NCI-H2171 treated with DMSO at 0.1 percent for 48 hours (cell line): ENCODE data around the gene OR11A1.
A peak's percentile ranks its signal among the peaks of the same experiment; 100 is the strongest.

Experiments
- DNase-seq: peaks from one replicate; lab custom pipeline; 2025; lab: John Stamatoyannopoulos, UW

The OR11A1 gene

GRCh38 chr6:29456971-29457370 lies at the start of gene OR11A1, which contains the start of gene OR2H1:
OR11A1 (minus strand) TSS chr6:29457071; CDS start chr6:29427641, 29,430 bp downstream.
OR2H1 (plus strand) TSS chr6:29457155; CDS start chr6:29461770, 4,615 bp downstream.
- DNase-seq = no peak

GRCh38 chr6:29506446-29507067 lies 49.7 kb upstream of the OR11A1 start:
- DNase-seq = no peak

- DNase-seq = no peak
Measured at GRCh38 chr6:29505808-29506207, 48.9 kb upstream of the OR11A1 start.

GRCh38 chr6:29504961-29505360 lies 48.1 kb upstream of the OR11A1 start:
- DNase-seq = no peak

- no peak for DNase-seq
Measured at GRCh38 chr6:29502597-29502996, 45.7 kb upstream of the OR11A1 start.

- no peak for DNase-seq
Measured at GRCh38 chr6:29502181-29502580, 45.3 kb upstream of the OR11A1 start.

- no peak for DNase-seq
Measured at GRCh38 chr6:29501106-29501505, 44.2 kb upstream of the OR11A1 start.

GRCh38 chr6:29500594-29500993 lies 43.7 kb upstream of the OR11A1 start:
- no peak for DNase-seq

GRCh38 chr6:29499704-29500103 lies 42.8 kb upstream of the OR11A1 start:
- DNase-seq = no peak

- no peak for DNase-seq
Measured at GRCh38 chr6:29496961-29497360, 40.1 kb upstream of the OR11A1 start.

- peak; percentile 21 for DNase-seq
Measured at GRCh38 chr6:29495571-29495970, 38.7 kb upstream of the OR11A1 start.

- DNase-seq = no peak
Measured at GRCh38 chr6:29494131-29494530, 37.3 kb upstream of the OR11A1 start.

GRCh38 chr6:29493261-29493660 lies 36.4 kb upstream of the OR11A1 start:
- DNase-seq = no peak

GRCh38 chr6:29491574-29491973 lies 34.7 kb upstream of the OR11A1 start:
- DNase-seq = no peak

GRCh38 chr6:29490552-29490951 lies 33.7 kb upstream of the OR11A1 start:
- no peak for DNase-seq

- no peak for DNase-seq
Measured at GRCh38 chr6:29490055-29490454, 33.2 kb upstream of the OR11A1 start.

GRCh38 chr6:29489286-29489685 lies 32.4 kb upstream of the OR11A1 start:
- no peak for DNase-seq

- DNase-seq = no peak
Measured at GRCh38 chr6:29488874-29489273, 32.0 kb upstream of the OR11A1 start.

- DNase-seq = no peak
Measured at GRCh38 chr6:29487660-29488059, 30.8 kb upstream of the OR11A1 start, which contains the start of gene MAS1L. MAS1L (minus strand) TSS chr6:29487956; CDS start chr6:29487902, 54 bp downstream.

- no peak for DNase-seq
Measured at GRCh38 chr6:29487131-29487530, 30.3 kb upstream of the OR11A1 start.

GRCh38 chr6:29486577-29486976 lies 29.7 kb upstream of the OR11A1 start:
- DNase-seq = no peak

- no peak for DNase-seq
Measured at GRCh38 chr6:29483735-29484134, 26.9 kb upstream of the OR11A1 start.

- no peak for DNase-seq
Measured at GRCh38 chr6:29483186-29483585, 26.3 kb upstream of the OR11A1 start.

GRCh38 chr6:29479560-29479959 lies 22.7 kb upstream of the OR11A1 start:
- no peak for DNase-seq
